ENCODE data around the gene UBXN4.
A peak's percentile ranks its signal among the peaks of the same experiment; 100 is the strongest.

The UBXN4 gene

DNA sequence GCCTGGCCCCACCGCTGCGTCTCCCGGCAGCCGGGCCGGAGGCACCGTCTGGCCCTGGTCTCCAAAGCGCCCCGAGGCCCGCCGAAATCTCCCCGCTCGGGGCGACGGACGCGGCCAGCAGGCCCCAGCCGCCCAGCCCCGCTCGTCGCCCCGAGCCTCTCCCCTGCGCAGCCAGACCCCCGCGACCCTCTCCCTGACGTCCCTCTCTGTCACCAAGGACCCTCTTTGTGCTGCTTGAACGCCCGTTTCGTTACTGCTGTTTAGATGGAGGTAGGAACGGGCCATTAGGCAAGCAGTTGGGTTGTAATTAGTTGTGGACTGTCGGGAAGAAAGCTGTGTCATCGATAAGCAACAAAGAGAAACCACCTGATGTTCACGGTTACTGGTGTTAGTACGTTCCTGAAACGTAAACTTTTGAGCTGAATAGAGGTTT lies 686 bp downstream of the UBXN4 start:
- TF ChIP-seq, protein P1, sequence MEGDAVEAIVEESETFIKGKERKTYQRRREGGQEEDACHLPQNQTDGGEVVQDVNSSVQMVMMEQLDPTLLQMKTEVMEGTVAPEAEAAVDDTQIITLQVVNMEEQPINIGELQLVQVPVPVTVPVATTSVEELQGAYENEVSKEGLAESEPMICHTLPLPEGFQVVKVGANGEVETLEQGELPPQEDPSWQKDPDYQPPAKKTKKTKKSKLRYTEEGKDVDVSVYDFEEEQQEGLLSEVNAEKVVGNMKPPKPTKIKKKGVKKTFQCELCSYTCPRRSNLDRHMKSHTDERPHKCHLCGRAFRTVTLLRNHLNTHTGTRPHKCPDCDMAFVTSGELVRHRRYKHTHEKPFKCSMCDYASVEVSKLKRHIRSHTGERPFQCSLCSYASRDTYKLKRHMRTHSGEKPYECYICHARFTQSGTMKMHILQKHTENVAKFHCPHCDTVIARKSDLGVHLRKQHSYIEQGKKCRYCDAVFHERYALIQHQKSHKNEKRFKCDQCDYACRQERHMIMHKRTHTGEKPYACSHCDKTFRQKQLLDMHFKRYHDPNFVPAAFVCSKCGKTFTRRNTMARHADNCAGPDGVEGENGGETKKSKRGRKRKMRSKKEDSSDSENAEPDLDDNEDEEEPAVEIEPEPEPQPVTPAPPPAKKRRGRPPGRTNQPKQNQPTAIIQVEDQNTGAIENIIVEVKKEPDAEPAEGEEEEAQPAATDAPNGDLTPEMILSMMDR (IDR thresholded peaks at IDR 0.05), result no peak
- no peak for TF ChIP-seq ZFX (IDR thresholded peaks at IDR 0.05; ENCODE audit: borderline replicate concordance)
- H3K27ac ChIP-seq, result peak overlapping the region; percentile 85

DNA sequence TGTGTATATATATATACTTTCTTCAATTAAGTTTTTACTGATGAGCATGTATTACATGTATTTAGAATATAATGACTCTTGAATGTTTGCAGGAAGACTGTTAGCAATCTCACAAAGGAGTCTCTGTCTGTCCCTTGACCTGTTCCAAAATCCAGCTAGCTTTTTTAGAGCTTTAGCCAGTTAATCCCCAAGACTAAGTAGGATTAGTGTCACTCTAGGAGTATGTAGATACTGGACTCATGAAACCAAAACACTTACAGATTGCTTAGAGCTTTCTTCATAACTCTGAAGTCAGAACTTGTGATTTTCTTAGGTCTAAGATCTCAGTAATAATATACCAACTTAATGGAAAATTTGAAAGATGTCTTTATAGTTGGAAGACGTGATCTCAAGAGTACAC lies 2.2 kb downstream of the UBXN4 start:
- TF ChIP-seq ZFX (IDR thresholded peaks at IDR 0.05; ENCODE audit: borderline replicate concordance), result no peak
- TF ChIP-seq, protein P1 (IDR thresholded peaks at IDR 0.05), result no peak
- H3K27ac ChIP-seq, result no peak overlapping the region

DNA sequence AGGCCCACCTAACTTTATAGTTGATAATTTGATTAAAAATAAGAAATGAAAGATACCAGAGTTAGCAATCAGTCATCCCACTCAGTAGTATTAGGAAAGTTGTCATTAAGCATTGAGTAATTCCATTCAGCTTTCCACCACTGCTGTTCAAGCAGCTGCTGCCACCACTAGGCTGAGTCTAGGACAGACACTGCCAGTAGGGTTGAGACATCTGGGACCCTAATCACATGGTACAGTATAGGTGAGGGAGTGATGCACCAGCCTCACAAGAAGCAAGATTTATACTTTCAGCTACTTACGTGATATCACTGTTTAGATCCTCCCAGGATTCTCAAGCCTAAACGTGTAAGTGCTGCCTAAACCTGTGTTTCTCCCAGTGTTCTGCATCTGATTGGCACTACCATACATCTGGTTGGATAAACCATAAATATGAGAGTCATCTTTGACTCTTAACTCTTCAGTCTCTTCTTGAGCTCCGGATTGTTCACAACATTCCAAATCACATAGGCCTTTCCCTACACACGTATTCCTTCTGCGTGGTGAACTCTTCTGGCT lies 3.2 kb downstream of the UBXN4 start:
- H3K27ac ChIP-seq, result no peak overlapping the region
- TF ChIP-seq ZFX (IDR thresholded peaks at IDR 0.05; ENCODE audit: borderline replicate concordance), result no peak
- TF ChIP-seq, protein P1 (IDR thresholded peaks at IDR 0.05), result no peak

DNA sequence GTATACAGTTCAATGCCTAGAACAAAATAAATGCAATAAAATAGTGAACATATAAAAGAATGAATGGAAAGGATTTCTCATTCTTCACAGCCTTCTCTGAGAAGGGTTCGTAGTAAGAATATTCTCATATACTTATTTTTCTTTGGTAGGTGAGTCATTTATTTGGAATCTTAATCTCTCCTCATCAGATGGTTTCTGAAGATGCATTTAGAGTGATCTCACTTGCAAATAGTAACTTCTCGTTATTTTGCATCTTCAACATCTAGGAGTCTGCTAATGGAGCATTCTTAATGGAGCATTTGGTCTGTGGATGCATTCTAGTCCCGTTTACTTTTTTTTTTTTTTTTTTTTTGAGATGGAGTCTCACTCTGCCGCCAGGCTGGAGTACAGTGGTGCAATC lies 3.9 kb downstream of the UBXN4 start:
- no peak overlapping the region for H3K27ac ChIP-seq
- TF ChIP-seq, protein P1 (IDR thresholded peaks at IDR 0.05), result no peak
- TF ChIP-seq ZFX (IDR thresholded peaks at IDR 0.05; ENCODE audit: borderline replicate concordance), result no peak

DNA sequence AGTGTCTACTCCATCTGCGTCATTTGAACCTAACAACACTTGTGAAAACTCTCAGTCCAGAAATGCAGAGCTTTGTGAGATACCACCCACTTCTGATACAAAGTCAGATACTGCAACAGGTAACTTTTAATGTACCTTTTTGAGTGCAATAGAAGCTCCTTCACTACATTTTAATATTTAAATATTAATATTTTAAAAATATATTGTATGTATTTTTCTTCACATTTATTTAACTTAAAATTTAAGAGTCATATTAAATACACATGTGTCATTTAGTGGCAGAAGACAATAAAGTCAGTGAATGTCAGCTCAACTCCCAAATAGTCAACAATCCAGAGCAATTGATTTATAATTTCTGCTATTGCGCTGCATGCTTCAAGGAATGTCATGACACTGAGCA lies 13.9 kb downstream of the UBXN4 start:
- no peak overlapping the region for H3K27ac ChIP-seq
- TF ChIP-seq, protein P1 (IDR thresholded peaks at IDR 0.05), result no peak
- no peak for TF ChIP-seq ZFX (IDR thresholded peaks at IDR 0.05; ENCODE audit: borderline replicate concordance)

DNA sequence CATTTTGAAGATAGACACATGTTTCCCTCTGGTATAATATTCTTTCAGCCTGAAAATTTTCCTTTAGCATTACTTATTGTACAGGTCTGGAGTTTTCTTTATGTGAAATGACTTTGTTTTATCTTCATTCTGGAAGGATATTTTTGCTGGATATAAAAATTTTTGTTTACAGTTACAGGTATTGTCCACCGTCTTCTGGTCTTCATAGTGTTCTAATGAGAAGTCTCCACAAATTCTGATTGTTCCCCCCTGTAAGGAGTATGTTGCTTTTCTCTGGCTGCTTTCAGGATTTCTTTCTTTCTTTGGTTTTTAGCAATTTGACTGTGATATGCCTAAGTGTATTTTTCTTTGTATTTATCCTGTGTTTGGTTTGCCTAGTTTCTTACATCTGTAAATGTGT lies 15.0 kb downstream of the UBXN4 start:
- TF ChIP-seq ZFX (IDR thresholded peaks at IDR 0.05; ENCODE audit: borderline replicate concordance), result no peak
- TF ChIP-seq, protein P1 (IDR thresholded peaks at IDR 0.05), result no peak
- H3K27ac ChIP-seq, result no peak overlapping the region

DNA sequence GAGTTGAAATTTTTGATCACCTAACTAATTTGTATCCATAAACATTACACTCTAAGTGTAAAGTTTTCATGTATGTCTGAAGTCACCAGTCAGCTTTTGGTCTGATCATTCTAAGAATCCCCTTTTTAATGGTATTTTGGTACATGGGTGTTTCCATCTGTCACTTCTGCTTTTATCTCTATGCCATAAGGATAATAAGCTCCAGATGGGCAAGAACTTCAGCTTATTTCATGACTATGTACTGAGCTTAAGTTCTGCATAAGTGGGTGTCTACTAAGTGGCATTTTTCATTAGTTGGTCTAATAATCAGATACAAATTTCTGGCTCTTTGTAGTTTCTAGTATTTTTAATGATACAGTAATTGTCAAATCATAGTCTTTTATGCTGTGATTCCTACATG lies 20.4 kb downstream of the UBXN4 start:
- H3K27ac ChIP-seq, result no peak overlapping the region
- TF ChIP-seq ZFX (IDR thresholded peaks at IDR 0.05; ENCODE audit: borderline replicate concordance), result no peak
- TF ChIP-seq, protein P1 (IDR thresholded peaks at IDR 0.05), result no peak

Data from 22Rv1 (cell line).